Stimulated activated CD8-positive, alpha-beta memory T cell treated with anti-CD3 and anti-CD28 coated beads, Interleukin-4, amount 100 ng/mL, for 4 hours (primary cell): ENCODE measurements around the gene PADI6.
A peak's percentile ranks its signal among the peaks of the same experiment; 100 is the strongest.

Source experiments
- DNase-seq, 2 donors: peaks; one replicate each; pipeline ENCODE4 v3.0.0-alpha.2; 2020; ENCODE audit warnings: low read depth in 2 of 2, low spot score in 1 of 2

Gene PADI6

DNA sequence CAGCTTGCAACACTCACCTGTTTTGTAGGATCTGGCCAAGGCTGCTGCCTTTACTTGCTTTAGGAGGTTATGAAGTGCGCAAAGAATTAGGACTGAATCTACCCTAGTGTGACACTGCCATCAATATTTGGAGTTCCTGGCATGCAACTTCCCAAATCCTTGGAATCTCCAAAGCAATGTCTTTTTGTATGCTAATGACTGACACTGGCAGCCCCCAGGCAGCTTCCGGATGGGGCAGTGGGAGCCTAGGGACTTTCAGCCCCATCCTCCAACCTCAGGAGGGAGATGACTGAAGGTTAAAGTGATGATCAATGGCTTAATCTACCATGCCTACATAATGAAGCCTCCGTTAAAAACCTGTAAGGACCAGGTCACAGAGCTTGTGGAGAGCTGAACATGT, 62.0 kb downstream of the PADI6 start:
- no peak for DNase-seq

DNA sequence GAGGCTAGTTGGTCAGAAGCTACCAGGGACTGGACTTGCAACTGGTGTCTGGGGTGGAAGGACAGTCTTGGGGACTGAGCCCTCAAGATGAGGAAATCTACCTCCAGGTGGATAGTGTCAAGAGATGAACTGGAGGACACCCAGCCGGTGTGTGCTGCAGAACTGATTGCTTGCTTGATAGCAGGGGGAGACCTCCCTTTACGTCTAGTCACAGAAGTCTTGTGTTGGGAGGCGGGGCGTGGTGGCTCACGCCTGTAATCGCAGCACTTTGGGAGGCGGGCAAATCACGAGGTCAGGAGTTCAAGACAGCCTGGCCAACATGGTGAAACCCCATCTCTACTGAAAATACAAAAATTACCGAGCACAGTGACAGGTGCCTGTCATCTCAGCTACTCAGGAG, 62.6 kb downstream of the PADI6 start:
- no peak for DNase-seq

DNA sequence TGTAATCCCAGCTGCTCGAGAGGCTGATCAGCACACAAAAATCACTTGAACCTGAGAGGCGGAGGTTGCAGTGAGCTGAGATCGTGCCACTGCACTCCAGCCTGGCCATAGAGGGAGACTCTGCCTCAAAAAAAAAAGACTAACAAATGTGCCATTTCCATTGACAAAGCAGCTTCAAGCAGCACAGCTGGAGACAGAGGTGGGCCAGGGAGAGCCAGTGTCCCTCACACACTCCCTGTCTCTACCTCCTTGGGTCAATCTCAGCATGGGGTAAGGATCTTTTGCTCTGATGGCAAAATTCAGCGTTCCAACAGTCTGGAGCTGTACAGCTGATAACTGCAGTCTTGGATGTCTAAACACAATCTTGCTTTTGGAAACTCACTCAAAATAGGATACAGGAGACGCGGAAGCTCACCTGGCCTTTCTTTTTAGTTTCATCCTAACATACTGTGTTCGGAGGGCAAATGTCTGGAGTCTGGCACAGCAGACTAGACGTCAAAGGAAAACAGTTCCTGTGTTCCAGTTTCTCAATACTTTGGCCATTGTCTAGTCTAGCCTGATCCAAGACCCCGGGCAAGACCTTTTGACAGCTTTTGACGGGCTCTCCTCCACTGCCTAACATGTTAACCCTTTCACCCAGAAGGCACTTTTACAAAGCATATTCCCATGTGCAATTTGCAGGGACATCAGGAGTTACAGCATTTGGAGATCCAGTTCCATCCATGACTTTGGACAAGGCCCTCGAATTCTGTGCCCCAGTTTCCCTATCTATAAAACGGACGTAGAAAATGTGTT, 64.6 kb downstream of the PADI6 start:
- no peak for DNase-seq

DNA sequence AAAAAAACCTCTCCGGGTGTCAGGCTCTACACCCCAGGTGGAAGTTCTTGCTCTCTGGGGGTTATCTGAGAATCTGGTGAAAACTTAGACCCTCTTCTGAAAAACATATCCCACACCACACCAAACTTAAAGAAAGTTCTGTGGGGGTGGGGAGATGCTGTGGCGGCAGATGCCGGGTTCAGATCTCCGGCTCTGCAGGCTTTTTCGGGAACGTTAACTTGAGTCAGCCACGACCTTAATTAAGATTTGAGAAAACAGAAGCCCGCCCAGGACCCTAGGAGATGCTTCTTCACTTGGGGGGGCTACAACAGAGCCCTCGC, 65.2 kb downstream of the PADI6 start:
- DNase-seq = no peak

GRCh38 chr1:17437580-17438317, 65.8 kb downstream of the PADI6 start:
- peak in 1 of 2 donors; percentile 35 for DNase-seq

GRCh38 chr1:17438318-17439249, 66.6 kb downstream of the PADI6 start:
- DNase-seq = peak; percentile 43 to 64

GRCh38 chr1:17439250-17440073, 67.5 kb downstream of the PADI6 start, which contains the start of gene RCC2:
TSS of gene RCC2 (minus strand) at chr1:17439677. CDS start at chr1:17438514, 1,163 bp downstream.
- DNase-seq = peak; percentile 25 to 43

DNA sequence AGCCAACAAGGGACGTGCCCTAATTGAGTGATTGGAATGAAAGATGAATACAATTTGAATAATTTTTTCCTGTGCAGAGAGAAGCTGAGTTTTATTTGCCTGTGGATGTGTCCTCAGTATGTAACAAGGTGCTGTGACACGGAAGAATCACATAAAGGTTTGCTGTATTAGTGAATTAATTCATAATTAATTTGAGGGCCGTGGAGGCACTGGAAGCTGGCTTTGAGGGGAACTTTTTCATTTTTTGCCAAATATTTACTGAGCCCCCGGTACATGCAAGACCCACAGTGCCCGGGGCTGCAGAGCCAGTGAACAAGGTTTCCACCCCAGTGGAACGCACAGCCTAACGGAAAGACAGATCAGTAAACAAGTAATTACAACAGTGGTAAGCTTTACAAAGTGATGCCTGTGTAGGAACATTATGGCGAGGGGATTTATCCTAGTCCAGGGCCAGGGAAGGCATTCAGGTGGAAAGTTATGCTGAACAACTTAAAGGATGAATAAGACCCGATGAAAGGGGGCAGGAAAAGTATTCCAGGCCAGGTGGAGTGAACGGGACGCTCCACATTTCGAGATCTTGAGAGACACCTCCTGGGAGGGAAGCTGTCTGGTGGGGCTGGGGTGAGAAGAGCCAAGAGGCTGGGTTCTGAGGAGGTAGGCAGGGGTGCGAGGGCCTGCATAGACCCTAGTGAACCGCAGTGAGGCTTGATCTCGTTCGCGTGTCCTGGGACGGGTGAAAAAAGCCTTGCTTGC, 68.3 kb downstream of the PADI6 start:
- DNase-seq = no peak

GRCh38 chr1:17440827-17441168, 68.8 kb downstream of the PADI6 start:
- DNase-seq = no peak

- DNase-seq = no peak
Observed at GRCh38 chr1:17441265-17441992, 69.4 kb downstream of the PADI6 start.

DNA sequence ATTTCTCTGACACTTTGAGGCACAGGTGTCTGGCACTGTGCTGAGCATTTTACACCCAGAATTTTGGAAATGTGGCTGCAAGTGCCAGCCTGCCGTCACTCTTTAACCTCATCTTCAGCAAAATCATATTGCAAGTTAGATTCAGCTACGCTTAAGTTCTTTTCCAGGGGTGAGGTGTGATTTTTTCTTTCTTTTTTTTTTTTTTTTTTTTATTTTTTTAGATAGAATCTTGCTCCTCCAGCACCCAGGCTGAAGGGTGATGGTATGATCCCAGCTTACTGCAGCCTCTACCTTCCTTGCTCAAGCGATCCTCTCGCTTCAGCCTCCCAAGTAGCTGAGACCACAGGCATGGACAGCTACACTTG, 70.0 kb downstream of the PADI6 start:
- DNase-seq = no peak

DNA sequence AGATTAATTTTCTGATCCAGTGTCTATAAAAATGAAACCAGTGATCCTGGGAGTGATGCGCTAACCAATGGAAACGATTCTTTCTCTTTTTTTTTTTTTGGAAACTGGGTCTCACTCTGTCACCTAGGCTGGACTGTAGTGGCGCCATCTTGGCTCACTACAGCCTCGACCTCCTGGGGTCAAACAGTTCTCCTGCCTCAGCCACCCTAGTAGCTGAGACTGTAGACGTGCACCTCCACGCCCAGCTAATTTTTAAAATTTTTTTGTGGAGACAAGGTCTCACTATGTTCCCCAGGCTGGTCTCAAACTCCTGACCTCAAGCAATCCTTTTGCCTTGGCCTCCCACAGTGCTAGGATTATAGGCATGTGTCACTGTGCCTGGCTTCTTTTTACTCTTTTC, 70.8 kb downstream of the PADI6 start:
- DNase-seq = no peak

DNA sequence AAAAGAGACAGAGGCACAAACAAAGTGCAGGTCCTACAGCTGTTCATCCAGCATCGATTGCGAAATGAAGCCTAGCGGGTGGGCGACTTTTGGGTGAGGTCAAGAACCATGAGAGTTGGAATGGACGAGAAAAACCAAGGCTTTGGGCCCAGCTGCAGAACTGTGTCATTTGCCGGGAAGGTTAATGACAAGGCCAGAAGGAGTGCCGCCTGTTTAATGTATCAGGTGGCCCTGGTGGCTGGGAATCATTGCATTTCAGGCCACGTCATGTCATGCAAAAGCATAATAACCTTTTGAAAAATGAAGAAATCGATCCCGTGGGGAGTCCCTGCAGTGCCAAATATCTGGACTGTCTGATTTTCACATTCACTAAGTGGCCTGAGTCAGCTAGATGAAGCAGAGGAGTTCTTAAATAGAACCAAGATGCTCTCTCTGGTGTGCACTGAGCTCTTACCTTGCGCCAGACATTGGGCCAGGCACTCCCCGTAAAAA, 75.6 kb downstream of the PADI6 start:
- no peak for DNase-seq
